DOHH2 (cell line): ENCODE results near the gene DNMBP.

ENCODE experiments used
- EZH2phosphoT487 ChIP-seq: fragments of 200-600 bp; sonication (generic); IDR thresholded peaks from 2 replicates; pipeline ENCODE4 v1.6.1; 2017; ENCODE audit warnings: borderline replicate concordance, mild to moderate bottlenecking, antibody characterized with exemption, low read length, moderate library complexity, mixed read lengths
- TF ChIP-seq, protein P1 (sequence below): fragments of 200-600 bp; sonication (generic); IDR thresholded peaks from one replicate; pipeline ENCODE4 v1.5.1; 2014; ENCODE audit warnings: antibody characterized with exemption, mild to moderate bottlenecking, low read depth, low read length; ENCODE audit not compliant: poor library complexity, severe bottlenecking

- TF ChIP-seq, protein P1, sequence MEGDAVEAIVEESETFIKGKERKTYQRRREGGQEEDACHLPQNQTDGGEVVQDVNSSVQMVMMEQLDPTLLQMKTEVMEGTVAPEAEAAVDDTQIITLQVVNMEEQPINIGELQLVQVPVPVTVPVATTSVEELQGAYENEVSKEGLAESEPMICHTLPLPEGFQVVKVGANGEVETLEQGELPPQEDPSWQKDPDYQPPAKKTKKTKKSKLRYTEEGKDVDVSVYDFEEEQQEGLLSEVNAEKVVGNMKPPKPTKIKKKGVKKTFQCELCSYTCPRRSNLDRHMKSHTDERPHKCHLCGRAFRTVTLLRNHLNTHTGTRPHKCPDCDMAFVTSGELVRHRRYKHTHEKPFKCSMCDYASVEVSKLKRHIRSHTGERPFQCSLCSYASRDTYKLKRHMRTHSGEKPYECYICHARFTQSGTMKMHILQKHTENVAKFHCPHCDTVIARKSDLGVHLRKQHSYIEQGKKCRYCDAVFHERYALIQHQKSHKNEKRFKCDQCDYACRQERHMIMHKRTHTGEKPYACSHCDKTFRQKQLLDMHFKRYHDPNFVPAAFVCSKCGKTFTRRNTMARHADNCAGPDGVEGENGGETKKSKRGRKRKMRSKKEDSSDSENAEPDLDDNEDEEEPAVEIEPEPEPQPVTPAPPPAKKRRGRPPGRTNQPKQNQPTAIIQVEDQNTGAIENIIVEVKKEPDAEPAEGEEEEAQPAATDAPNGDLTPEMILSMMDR, result no peak
- no peak for TF ChIP-seq EZH2phosphoT487
Observed at GRCh38 chr10:99912041-99912440, 97.7 kb downstream of the DNMBP start.
